NCI-H2029 (cell line): Measurements from ENCODE around the gene IRAK2.

ENCODE experiments used
- DNase-seq: peaks from one replicate; lab custom pipeline; 2025; lab: John Stamatoyannopoulos, UW

Gene IRAK2

DNA sequence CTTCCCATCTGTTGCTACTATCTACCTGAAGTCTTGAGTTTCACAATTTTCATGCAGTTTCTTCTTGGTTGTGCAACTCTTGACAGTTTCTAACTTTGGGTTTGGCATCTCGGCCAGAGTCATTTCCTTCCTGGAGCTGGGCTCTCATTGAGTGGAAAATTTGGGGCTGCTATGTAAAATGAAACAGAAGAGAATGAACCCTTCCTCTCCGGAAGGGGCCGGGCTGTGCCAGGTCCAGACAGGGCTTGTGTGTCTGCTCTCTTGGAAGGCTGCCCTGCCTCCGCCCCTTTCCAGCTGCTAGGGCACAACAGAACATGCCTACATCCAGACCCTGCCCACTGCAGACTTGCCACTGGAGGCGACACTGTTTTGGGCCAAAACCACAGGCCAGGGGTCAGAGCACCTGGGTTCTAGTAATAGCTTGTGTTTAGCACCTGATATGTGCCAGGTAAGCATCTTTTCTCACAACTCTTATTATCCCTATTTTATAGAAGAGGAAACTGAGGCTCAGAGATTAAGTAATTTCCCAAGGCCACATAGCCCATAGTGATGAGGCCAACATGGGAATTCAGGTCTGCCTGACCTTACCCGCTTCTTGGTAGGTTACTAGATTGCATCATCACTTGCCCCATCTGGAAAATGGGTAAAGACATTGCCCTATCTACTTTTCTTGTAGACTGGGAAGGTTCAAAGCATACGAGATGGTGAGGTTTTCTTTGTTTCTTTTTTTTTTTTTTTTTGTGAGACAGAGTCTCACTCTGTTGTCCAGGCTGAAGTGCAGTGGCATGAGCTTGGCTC is 25.0 kb downstream of the IRAK2 start:
- peak; percentile 66 for DNase-seq

DNA sequence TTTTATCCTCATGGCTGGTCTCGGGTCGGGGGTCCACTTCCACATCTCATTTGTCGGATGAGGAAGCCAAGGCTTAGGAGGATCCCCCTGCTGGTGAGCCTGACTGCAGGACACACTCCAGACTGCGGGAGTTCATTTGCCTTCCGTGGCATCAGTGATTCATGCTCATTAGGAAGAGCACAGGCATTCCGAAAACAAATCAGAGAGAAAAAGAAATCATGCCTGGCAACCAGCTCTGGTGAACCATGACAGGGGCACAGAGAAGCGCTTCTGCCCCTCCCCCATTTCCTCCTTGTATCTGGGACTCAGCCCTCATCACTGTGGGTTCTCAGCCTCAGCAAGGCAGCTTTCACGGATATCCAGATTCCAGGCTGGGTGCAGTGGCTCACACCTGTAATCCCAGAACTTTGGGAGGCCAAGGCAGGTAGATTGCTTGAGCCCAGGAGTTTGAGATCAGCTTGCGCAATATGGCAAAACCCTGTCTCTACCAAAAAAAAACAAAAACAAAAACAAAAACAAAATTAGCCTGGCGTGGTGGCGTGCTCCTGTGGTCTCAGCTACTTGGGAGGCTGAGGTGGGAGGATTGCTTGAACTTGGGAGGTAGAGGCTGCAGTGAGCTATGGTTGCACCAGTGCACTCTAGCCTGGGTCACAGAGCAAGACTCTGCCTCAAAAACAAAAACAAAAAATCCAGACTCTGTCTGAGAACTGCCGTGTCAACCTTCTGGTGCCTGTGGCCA is 28.4 kb downstream of the IRAK2 start:
- DNase-seq = peak; percentile 40

DNA sequence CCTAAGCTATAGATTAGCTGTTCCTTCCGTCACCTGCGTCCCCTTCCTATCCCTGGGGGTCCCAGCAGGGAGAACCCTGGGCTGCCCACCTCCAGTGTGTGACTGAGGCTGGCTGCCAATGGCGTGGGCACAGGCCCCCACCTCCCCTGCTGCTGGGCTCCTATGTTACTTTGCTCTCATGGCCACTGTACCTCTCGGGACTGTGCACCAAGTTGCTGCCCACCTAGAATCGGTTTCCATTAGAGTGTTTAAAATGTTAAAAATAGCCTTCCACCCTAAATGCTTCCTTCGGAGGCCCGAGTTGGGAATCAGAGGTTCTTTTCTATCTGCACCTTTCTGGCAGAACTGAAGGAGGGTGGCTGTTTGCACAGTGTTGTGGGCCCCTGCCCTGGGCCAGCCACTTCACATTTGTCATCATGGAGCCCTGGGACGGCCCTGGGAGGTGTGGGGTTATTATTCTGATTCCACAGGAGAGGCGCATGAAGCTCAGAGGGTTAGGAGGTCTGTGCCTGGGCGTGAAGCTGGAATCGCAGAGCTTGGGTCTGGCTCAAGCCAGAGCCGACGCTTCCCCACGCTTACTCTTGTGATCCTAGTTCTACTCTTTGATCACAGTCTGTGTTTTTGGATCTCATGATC is 29.1 kb downstream of the IRAK2 start:
- no peak for DNase-seq

DNA sequence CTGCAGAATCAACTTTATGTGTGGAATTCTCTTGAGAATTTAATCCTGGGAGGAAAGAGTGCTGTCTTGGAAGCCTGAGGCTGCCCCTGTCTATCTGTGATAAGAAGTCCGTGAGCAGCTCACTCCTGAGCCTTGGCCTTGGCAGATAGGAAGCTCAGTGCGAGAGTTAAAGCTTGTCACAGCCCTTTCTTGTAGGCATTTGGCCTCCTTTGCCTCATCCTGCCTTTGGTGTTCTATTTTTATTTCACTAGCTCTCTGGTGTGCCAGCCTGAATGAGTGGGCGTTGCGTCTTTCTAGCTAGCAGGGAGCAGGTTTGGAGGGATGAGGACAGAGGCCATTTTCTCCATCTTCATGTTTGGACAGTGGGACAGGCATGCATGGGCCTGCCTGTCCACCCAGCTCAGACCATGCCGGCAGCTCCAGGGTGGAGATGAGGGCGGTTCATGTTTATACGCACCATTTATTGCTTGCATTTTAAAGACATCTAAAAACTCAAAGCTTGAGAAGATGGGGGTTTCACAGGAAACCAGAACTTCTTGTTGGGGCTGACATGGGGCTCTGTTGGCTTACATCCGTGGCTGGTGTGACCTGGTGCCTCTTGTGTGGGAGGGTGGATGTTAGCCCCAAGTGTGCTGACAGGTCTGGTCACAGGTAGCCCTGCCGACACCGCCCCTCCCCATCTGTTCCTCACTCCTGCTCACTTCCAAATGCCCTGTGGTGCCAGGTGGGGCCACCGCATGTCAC is 29.8 kb downstream of the IRAK2 start:
- no peak for DNase-seq

DNA sequence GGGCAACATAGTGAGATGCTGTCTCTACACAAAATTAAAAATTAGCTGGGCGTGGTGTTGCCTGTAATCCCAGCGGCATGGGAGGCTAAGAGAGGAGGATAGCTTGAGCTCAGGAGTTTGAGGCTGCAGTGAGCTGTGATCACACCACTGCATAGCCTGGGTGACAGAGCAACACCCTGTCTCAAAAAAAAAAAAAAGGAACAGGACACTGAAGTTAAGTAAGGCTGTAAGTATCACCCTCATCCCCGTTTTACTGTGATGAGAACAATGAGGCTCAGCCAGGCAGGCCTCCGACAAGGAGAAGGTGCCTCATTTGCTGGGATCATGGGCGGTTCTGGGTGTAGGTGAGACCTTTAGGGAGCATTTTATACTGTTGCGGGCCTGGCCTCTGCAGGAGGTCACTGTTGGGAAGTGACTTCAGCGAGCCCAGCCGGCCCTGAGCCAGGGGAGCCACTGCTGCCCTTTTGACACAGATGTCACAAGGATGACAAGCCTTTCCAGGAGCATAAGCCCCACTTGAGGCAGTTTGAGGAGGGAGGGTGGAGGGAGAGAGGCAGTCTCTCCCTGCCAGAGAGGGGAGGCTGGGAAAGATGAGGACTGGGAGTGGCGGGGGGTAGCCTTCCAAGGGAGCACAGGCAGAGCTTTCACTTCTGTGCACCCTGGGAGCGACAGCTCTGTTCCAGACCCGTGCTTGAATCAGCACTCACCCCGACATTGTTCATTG is 30.8 kb downstream of the IRAK2 start:
- no peak for DNase-seq

DNA sequence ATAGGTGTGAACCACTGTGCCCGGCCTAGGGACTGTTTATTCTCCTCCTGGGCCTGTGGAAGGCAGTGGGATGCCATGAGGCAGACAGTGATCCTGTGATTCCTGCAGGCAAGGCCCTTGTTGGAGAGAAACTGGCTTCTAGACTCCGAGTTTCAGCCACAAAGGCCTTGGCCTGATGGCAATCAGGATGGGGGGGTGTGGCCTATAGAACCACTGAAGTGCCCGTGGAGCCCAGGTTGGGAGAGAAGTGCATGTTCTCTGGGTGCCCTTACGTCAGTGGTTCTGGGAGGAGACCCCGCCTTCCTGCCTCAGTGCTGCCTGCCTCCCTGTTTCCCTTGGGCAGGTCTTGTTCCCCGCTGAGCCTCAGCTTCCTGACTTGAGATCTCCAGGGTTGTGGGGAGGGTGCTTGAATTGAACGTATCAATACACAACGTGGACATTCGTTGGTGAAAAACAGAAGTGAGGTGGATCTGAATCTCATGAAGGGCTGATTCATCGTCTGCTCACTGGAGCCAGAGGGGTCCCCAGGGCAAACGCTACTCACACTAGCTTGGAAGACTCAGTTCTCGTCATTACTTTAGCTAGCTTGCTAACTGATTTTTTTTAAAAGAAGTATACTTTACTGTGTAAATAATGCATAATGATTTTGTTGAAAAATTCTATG is 31.8 kb downstream of the IRAK2 start:
- DNase-seq = no peak

DNA sequence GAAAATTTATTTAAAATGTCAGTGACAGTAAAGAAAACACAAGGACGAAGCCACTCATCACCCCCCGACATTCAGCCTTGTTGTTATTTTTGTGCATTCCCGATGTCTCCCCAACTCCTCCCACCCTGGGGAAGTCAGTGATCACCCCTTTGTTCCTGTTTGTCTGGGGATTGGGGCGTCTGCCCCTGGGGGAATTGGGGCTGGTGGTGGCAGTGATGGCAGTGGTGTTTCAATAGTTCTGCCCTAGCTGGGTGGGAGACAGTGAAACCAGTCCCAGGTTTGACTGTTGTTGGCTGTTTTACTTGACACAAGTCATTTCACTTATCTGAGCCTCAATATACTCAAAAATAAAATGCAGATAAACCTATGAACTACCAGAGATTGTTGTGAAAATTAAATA is 33.5 kb downstream of the IRAK2 start:
- DNase-seq = no peak

DNA sequence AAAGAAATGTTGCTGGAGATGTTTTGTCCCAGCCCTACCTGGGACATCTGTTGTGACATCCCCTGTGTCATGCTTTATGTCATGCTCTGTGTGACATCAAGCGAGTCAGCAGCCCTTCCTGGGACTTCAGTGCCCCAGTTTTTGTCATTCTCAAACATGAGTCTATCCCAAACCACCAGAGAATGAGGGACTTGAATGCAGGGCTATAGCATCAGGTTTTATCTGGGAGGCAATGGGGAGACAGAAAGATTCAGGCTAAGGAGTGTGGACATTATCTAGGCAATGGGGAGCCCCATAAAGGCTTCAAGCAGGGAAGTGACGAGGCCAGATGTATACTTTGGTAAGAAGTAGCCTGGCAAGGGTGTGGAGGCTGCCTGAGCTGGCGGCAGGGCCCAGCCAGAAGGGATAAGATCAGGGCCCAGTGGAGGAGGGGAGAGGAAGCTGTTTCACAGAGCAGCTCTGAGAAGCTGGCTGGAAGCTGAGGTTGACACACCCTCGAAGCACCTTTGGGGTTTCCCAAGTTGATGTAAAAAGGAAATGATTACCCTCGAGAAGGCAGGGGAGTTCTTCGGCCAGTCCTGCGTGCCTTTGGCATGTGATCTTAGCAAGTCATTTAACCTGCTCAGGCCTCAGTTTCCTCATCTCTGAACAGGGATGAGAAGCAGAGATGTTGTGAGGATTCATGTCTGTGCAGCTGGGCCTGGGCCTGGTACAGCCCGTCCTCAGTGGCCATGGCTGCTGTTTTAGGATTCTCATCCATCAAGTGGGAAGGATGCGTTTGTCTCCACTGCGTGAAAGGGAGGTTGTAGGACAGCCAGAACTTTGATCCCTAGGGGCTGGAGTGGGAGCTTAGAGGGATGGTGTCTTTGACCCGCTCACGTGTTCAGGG is 34.3 kb downstream of the IRAK2 start:
- no peak for DNase-seq

DNA sequence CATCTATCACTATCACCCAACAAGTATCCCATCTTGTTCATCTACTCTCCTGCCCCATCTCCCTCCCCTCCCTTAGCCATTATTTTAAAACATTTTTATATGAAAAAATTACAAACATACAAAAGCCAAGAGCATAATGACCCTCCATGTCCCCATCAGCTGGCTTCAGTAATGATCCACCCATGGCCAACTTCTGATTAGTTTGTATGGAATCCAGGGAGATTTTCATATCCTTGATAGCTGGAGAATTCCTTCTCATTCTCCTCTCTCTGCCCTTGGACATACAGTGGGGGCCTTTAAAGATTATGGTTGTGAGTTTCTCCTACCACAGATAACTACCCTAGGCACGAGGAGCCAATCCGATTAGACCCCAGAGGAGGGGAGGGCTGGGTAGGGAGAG is 40.2 kb downstream of the IRAK2 start:
- DNase-seq = no peak

DNA sequence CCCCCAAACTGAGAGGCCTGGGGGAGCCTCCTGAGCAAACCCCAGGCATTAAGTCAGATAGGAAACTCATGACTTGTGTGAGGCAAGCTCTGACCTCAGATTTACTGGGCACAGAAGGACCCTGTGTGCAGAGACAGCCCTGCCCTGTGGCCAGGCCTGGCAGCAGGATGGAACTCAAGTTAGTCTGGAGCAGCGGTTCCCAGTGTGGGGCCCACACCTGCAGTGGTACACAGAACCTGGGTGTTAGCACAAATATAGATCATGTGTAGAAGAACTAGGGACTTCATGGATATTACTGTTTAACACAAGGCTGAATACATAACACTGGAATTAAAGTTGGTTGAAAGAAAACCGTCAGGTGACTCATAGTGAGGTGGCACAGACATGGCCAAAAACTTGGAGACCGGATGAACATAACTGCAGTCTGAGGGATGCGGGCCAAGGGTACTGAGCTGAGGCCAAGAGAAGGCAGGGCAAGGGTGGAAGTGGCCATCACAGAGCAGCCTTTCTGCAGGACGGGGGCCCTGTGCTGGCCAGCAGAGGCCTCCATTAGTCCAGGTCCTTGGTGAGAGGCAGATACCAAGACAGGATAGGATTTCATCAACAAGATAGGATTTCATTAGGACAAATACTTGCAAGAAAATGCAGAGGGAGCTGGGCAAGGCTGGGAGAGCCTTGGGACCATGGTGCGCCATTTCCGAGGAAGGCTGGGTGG is 40.9 kb downstream of the IRAK2 start:
- DNase-seq = no peak

DNA sequence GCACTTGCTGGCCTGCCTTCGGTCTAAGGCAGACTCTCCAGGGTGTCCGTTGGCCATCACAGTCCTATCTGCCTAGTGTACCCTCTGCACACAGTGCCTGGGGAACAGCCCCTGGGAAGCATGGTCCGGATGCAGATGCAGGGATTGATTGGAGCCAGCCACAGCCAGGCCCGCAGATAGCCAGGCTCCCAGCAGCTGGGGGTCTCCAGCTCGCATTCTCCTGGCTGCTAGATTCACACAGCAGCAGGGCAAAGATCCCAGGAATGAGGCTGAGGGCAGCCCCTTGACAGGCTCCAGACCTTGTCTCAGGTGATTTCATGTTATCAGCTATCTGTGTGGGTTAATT is 41.4 kb downstream of the IRAK2 start:
- no peak for DNase-seq

DNA sequence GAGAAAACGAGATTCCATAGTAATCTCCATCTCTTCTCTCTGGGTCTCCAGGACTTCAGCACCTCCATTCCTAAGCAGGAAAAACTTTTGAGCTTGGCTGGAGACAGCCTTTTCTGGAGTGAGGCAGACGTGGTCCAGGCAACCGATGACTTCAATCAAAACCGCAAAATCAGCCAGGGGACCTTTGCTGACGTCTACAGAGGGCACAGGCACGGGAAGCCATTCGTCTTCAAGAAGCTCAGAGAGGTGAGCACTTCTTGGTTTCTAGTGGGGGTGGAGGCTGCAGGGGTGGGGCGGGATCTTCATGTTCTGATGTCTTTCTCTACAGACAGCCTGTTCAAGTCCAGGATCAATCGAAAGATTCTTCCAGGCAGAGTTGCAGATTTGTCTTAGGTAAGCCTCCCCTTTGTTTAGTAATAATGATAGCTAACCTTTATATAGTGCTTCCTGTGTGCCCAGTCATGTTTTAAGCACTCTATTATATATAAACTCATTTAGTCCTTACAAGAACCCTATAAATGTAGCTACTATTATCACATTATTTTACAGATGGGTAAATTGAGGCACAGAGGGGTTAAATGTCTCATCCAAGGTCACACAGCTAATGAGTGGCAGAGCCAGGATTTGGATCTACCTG is 48.6 kb downstream of the IRAK2 start:
- no peak for DNase-seq

DNA sequence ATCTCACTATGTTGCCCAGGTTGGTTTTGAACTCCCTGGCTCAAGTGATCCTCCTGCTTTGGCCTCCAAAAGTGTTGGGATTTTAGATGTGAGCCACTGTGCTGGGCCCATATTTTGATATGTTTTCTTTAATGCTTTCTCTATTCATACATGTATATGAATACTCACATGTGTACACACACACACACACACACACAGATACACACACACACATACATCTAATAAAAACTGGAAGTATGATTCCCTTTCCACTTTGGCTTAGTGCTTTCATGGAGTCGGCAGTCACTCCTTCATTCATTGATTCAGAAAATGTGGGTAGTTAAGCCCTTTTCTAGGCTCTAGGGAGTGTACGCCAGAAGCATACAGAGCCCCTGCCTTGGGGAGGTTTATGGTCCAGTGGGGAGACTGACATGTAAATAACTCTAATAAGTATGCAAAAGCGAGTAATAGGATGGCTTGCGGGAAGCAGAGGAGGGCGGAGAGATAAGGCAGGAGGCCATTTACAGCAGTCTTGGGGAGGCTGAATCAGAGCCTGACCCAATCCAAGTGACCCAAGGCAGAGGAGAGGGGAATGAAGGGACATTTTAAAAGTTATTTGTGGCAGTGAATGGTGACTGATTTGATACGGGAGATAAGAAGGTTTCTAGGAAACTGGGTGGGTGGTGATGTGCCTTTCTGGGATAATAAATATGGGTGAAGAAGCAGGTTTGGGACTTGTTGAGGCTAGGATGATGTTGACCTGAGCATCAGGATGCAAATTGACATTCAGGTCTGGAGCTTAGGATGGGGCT is 51.1 kb downstream of the IRAK2 start:
- DNase-seq = no peak

DNA sequence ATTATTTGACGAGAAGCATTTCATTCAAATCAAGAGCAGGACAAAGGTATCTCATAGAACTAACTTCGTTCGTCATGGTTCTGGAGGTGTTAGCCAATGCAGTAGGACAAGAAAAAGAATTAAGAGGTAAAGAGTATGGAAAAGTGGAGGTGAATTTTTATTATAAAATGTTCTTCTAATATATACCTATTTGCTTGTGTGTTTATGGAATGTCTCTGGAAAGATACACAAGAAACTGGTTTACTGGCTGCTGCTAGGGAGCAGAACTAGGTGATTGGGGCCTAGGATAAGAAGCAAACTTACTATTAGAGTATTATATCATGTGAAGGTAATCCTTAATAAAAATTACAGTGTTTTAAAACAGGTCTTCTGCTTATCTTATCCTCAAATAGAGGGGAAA is 52.6 kb downstream of the IRAK2 start:
- no peak for DNase-seq

DNA sequence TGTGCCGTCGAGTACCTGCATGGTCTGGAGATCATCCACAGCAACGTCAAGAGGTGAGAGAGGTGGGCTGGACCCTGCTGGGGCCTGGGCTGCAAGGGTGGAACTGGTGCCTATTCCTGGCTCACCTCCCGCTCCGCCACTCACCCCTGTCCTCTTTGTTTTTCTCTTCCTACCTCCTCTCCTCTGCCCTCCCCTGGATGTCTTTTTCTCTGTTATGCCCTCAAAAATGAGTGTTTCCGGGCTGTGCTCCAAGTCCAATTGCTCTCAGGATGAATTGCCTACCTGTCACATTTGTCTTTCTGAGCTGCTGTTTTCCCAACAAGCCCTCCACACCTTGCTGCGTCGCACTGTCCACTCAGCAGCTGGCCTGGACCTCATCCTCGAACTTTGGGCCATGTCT is 55.0 kb downstream of the IRAK2 start:
- peak; percentile 63 for DNase-seq

DNA sequence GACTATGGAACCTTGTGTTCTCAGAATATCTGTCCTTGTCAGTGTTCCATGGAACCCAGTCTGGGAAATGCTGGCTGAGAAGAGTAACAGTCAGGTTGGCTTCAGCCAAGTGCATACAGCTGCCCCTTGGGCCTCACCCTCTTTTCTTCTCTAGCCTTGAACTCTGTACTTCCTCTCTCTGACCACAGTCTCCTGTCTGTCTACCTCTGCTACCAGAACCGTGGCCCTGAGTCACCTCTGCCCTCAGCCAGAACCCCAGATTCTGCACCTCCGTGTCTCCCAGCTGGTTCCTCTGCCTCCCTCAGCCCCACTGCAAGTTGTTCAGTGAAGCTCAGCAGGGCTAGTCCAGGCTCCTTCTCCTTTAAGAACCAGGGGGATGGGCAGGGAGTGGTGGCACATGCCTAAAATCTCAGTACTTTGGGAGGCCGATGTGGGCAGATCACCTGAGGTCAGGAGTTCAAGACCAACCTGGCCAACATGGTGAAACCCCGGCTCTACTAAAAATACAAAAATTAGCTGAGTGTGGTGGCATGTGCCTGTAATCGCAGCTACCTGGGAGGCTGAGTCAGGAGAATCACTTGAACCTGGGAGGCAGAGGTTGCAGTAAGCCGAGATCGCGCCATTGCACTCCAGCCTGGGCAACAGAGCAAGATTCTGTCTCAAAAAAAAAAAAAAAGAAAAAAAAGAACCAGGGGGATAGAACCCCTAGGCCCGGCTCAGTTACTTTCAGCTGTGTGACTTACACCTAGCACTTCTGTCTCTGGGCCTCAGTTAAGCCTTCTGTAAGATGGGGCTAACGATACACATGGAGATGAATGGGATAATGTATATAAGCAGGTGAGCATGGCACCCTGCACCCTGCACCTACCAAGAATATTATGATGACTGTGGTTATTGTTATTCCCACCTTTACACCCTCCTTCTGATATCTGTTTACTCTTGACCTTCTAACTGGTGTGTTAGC is 59.2 kb downstream of the IRAK2 start:
- DNase-seq = no peak
